Measurements from ENCODE around the gene TAF11L12.
"Not testable (repeated sequence)": the region's sequence is repeated elsewhere in the genome, so short reads cannot be mapped to it uniquely, and the experiment has no call there.

Gene TAF11L12
- 0 reads per million in 2 donors for total RNA-seq

DNA sequence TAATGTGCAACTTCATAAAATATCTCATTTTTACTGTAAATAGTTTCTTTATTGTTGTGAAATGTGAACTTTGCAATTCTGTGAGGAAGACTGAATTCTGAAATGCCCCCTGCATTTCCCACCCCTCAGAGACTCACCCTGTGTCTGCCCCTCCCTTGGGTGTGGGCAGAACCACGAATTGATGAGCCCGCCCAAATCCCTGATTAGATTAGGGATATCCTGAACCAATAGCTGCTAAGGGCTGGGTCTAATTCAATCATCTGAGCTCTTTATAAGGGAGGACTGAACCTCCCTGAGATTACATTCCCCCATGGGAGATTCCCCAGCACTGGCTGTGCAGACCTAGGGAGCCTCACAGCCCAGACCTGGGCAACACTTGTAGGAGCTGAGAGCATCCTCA is at the start of gene TAF11L12:
TAF11L12 (plus strand) TSS at position 301 of the 400 bp plus-strand sequence.
- not testable (repeated sequence) for DNase-seq

DNA sequence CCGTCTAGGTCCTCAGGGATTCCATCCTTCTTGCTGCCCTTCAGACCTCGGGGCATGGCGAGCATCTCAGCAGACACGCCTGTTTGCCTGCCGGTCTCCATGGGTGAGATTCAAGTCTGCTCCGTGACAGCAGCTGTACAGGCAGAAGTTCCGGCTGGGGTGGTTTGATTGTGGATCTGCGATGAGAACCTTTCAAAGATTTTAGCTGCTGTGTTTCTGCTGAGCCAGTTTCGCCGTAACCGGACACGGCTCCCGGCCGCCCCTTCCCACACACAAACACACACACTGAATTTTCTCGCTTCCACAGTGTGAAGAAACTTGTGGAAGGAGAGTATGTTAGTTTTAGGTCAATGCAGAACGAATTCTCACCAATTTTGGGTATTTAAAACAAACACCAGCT is 24.5 kb upstream of the TAF11L12 start, which contains the start of gene TAF11L7:
TAF11L7 (minus strand) TSS at position 101 of the 400 bp plus-strand sequence.
- not testable (repeated sequence) for DNase-seq

DNA sequence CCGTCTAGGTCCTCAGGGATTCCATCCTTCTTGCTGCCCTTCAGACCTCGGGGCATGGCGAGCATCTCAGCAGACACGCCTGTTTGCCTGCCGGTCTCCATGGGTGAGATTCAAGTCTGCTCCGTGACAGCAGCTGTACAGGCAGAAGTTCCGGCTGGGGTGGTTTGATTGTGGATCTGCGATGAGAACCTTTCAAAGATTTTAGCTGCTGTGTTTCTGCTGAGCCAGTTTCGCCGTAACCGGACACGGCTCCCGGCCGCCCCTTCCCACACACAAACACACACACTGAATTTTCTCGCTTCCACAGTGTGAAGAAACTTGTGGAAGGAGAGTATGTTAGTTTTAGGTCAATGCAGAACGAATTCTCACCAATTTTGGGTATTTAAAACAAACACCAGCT is 19.3 kb upstream of the TAF11L12 start, which contains the start of gene TAF11L8:
TAF11L8 (minus strand) TSS at position 101 of the 400 bp plus-strand sequence.
- not testable (repeated sequence) for DNase-seq

DNA sequence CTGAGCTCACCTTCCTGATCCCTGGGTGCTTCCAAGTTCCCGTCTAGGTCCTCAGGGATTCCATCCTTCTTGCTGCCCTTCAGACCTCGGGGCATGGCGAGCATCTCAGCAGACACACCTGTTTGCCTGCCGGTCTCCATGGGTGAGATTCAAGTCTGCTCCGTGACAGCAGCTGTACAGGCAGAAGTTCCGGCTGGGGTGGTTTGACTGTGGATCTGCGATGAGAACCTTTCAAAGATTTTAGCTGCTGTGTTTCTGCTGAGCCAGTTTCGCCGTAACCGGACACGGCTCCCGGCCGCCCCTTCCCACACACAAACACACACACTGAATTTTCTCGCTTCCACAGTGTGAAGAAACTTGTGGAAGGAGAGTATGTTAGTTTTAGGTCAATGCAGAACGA is 15.9 kb upstream of the TAF11L12 start, which contains the start of gene TAF11L9:
TAF11L9 (minus strand) TSS at position 140 of the 400 bp plus-strand sequence.
- not testable (repeated sequence) for DNase-seq

DNA sequence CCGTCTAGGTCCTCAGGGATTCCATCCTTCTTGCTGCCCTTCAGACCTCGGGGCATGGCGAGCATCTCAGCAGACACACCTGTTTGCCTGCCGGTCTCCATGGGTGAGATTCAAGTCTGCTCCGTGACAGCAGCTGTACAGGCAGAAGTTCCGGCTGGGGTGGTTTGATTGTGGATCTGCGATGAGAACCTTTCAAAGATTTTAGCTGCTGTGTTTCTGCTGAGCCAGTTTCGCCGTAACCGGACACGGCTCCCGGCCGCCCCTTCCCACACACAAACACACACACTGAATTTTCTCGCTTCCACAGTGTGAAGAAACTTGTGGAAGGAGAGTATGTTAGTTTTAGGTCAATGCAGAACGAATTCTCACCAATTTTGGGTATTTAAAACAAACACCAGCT is 12.5 kb upstream of the TAF11L12 start, which contains the start of gene TAF11L10:
TAF11L10 (minus strand) TSS at position 101 of the 400 bp plus-strand sequence.
- DNase-seq, result not testable (repeated sequence)

DNA sequence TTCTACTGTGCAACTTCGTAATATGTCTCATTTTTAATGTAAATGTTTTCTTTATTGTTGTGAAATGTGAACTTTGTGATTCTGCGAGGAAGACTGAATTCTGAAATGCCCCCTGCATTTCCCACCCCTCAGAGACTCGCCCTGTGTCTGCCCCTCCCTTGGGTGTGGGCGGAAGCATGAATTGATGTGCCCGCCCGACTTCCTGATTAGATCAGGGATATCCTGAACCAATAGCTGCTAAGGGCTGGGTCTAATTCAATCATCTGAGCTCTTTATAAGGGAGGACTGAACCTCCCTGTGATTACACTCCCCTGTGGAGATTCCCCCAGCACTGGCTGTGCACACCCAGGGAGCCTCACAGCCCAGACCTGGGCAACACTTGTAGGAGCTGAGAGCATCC is 6.3 kb upstream of the TAF11L12 start, which contains the start of gene TAF11L11:
TAF11L11 (plus strand) TSS at position 304 of the 400 bp plus-strand sequence.
- not testable (repeated sequence) for DNase-seq

DNA sequence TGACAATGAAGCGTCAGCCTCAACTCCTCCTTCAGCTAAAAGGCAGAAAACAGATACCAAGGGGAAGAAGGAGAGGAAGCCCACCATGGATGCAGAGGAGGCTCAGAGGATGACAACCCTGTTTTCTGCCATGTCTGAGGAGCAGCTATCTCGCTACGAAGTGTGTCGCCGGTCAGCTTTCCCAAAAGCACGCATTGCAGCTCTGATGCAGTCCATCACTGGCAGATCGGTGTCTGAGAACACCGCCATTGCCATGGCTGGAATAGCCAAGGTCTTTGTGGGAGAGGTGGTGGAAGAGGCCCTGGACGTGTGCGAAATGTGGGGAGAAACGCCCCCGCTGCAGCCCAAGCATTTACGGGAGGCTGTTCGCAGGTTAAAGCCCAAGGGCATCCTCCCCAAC is 5.2 kb upstream of the TAF11L12 start:
- no peak for DNase-seq

DNA sequence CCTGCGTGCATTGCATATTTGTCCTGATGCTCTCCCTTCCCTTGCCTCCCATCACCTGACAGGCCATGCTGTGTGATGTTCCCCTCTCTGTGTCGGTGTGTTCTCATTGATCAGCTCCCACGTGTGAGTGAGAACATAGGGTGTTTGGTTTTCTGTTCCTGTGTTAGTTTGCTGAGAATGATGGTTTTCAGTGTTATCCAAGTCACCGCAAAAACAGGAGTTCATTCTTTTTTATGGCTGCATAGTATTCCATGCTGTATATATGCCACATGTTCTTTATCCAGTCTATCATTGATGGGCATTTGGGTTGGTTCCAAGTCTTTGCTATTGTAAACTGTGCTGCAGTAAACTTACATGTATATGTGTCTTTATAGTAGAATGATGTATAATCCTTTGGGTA is 2.7 kb upstream of the TAF11L12 start:
- not testable (repeated sequence) for DNase-seq

DNA sequence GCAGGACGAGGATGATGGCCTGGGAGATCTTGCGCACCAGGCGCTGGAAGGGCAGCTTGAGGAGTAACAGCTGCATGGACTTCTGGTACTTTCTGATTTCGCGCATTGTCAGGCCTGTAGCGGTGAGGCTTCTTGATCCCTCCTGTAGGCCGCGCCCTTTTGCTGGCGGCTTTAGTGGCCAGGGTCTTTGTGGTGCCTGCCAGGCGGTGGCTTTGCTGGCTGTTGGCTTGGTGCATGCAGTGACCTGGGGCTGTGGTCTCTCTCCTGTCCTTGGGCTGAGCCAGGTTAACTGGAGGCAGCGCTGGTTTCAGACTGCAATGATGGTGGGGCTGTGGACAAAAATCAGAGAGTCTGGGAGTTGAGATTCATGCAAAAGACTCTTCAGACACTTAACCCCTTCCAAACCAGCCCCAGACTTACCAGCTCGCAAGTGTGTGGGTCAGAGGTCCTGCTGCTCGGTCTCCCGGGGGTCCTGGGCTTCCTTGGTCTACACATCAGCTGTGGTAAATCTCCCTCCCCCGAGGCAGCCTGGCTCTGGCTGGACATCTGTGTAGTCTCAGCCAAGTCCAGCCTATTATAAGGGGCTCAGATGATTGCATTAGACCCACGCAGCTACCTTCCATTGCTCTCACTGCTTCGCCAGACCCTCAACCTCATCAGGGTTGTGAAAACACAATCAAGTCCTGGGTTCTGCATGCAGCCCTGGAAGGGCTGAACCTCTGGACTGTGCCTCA is 4.8 kb downstream of the TAF11L12 start:
- DNase-seq, result no peak

DNA sequence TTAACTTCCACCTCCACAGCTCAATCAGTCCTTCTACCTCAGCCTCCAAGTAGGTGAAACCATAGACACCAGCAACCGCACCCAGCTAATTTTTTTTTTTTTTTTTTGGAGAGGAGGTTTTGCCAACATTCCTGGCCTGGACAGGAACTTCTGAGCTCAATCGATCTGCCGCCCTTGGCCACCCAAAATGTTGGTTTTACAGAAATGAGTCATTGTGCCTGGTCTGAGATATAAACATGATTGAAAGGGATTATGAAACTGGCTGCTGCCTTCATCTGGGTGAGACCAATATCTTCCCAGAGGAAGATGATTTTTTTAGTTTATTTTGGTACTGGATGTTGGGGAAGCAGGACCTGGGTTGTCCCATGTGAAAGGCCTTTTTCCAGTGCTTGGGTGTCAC is 9.2 kb downstream of the TAF11L12 start:
- no peak for DNase-seq

DNA sequence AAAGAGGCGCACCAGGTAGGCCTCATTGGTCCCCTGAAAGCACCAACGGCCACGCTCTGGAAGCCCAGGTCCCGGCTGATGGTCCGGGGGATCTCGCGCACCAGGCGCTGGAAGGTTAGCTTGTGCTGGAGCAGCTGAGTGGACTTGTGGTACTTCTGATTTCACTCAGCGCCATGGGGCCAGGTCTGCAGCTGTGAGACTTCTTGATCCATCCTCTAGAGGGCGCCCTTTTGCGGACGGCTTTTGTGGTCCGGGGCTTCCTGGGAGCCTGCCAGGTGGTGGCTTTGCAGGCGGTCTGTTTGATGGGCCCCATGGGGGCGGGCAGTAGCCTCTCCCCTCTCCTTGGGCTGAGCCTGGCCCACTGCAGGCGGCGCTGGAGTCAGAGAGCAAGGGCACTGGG is 10.4 kb downstream of the TAF11L12 start:
- no peak for DNase-seq

DNA sequence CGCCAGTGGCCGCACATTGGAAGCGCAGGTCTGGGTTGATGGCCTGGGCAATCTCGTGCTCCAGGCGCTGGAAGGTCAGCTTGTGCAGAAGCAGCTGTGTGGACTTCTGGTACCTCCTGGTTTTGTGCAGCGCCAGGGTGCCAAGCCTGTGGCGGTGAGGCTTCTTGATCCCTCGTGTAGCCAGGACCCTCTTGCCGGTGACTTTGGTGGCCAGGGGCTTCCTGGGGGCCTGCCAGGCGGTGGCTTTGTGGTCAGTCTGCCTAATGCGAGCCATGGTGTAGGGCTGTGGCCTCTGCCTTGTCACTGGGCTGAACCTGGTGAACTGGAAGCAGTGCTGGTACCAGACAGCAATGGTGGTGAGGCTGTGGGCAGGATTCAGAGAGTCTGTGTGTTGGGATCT is 15.5 kb downstream of the TAF11L12 start:
- no peak for DNase-seq

DNA sequence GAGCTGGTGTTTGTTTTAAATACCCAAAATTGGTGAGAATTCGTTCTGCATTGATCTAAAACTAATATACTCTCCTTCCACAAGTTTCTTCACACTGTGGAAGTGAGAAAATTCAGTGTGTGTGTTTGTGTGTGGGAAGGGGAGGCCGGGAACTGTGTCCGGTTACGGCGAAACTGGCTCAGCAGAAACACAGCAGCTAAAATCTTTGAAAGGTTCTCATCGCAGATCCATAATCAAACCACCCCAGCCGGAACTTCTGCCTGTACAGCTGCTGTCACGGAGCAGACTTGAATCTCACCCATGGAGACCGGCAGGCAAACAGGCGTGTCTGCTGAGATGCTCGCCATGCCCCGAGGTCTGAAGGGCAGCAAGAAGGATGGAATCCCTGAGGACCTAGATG is 21.6 kb downstream of the TAF11L12 start, which contains the start of gene TAF11L13:
TAF11L13 (plus strand) TSS at position 301 of the 400 bp plus-strand sequence.
- DNase-seq, result not testable (repeated sequence)

DNA sequence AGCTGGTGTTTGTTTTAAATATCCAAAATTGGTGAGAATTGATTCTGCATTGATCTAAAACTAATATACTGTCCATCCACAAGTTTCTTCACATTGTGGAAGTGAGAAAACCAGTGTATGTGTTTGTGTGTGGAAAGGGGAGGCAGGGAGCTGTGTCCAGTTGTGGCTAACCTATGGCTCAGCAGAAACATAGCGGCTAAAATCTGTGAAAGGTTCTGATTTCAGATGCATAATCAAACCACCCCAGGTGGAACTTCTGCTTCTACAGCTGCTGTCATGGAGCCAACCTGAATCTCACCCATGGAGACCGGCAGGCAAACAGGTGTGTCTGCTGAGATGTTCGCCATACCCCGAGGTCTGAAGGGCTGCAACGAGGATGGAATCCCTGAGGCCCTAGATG is 24.0 kb downstream of the TAF11L12 start, which contains the start of gene TAF11L14:
TAF11L14 (plus strand) TSS at position 301 of the 400 bp plus-strand sequence.
- DNase-seq, result no peak

DNA sequence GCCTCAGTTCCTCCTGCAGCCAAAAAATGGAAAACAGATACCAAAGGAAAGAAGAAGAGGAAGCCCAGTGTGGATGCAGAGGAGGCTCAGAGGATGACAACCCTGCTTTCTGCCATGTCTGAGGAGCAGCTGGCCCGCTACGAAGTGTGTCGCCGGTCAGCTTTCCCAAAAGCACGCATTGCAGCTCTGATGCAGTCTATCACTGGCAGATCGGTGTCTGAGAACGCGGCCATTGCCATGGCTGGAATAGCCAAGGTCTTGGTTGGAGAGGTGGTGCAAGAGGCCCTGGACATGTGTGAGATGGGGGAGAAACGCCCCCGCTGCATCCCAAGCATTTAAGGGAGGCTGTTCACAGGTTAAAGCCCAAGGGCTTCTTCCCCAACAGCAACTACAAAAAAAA is 39.0 kb downstream of the TAF11L12 start:
- not testable (repeated sequence) for DNase-seq

DNA sequence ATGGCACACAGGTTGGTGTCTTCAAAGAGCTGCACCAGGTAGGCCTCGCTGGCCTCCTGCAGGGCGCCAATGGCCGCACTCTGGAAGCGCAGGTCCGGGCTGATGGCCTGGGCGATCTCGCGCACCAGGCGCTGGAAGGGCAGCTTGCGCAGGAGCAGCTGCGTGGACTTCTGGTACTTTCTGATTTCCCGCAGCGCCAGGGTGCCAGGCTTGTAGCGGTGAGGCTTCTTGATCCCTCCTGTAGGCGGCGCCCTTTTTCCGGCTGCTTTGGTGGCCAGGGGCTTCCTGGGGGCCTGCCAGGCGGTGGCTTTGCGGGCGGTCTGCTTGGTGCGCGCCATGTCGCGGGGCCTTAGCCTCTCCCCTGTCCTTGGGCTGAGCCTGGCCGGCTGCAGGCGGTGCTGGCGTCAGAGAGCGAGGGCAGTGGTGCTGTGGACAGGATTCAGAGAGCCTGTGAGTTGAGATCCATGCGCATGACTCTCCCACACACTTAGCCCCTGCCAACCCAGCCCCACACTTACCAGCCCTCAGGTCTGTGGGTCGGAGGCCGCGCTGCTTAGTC is 45.1 kb downstream of the TAF11L12 start:
- not testable (repeated sequence) for DNase-seq

DNA sequence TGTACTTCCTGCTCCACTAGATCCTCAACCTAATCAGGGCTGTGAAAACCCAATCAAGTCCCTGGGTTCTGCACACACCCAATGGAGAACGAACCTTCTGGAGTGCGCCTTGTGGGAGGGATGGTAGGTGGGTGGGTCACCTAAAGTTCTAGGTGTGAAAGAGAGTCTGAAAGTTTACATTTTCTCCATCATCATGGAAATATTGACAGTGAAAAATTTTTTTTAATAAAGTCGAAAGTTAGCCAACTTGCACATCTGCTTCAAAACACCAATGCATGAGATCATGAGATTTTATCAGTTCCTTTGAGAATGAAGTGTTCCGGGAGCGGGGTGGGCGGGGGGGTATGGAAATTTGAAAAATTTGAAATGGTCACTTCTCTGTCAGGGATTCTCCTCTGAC is 45.7 kb downstream of the TAF11L12 start:
- DNase-seq, result no peak

All from T-helper 9 cell (primary cell).